GM19351 (cell line): ENCODE results near the gene B4GALT3.

ENCODE experiments used
- ATAC-seq: cut with Tn5 transposase; IDR thresholded peaks from one replicate; pipeline ENCODE4 v1.9.1; 2021; ENCODE audit warnings: mild to moderate bottlenecking, moderate library complexity; ENCODE audit not compliant: unreplicated experiment

Gene B4GALT3

GRCh38 chr1:161188381-161188780 lies 11.1 kb upstream of the B4GALT3 start:
- ATAC-seq: no peak

- no peak for ATAC-seq
Measured at GRCh38 chr1:161187311-161187710, 10.0 kb upstream of the B4GALT3 start.

GRCh38 chr1:161185732-161186311 lies 8.5 kb upstream of the B4GALT3 start:
- ATAC-seq: peak; percentile 37

GRCh38 chr1:161185282-161185682 lies 8.0 kb upstream of the B4GALT3 start:
- ATAC-seq: peak; percentile 64

GRCh38 chr1:161182214-161182613 lies 4.9 kb upstream of the B4GALT3 start:
- peak; percentile 45 for ATAC-seq

- ATAC-seq: no peak
Measured at GRCh38 chr1:161180639-161181038, 3.3 kb upstream of the B4GALT3 start.

- no peak for ATAC-seq
Measured at GRCh38 chr1:161179698-161180097, 2.4 kb upstream of the B4GALT3 start.

GRCh38 chr1:161177936-161178244 lies 583 bp upstream of the B4GALT3 start:
- no peak for ATAC-seq

GRCh38 chr1:161176468-161177111 lies 717 bp downstream of the B4GALT3 start:
- no peak for ATAC-seq

- peak; percentile 32 for ATAC-seq
Measured at GRCh38 chr1:161175771-161176453, 1.4 kb downstream of the B4GALT3 start.

GRCh38 chr1:161174911-161175310 lies 2.4 kb downstream of the B4GALT3 start:
- no peak for ATAC-seq

GRCh38 chr1:161173711-161174110 lies 3.6 kb downstream of the B4GALT3 start:
- no peak for ATAC-seq

GRCh38 chr1:161172776-161173376 lies 4.4 kb downstream of the B4GALT3 start:
- ATAC-seq: no peak

GRCh38 chr1:161172349-161172748 lies 5.0 kb downstream of the B4GALT3 start:
- no peak for ATAC-seq

GRCh38 chr1:161171696-161172095 lies 5.6 kb downstream of the B4GALT3 start:
- ATAC-seq: no peak

GRCh38 chr1:161171191-161171590 lies 6.1 kb downstream of the B4GALT3 start:
- ATAC-seq: no peak

- no peak for ATAC-seq
Measured at GRCh38 chr1:161168906-161169305, 8.4 kb downstream of the B4GALT3 start.

GRCh38 chr1:161166669-161167548 lies 10.4 kb downstream of the B4GALT3 start:
- no peak for ATAC-seq

- ATAC-seq: peak; percentile 92
Measured at GRCh38 chr1:161165742-161166668, 11.3 kb downstream of the B4GALT3 start, which contains the start of gene PPOX. PPOX (plus strand) TSS chr1:161166426; CDS start chr1:161166848, 422 bp downstream.
